GM12878 (cell line): ENCODE measurements around the gene SLC39A8.

Source experiments
- JUND ChIP-seq: IDR thresholded peaks from 2 replicates; pipeline ENCODE4 v1.6.1; 2012; ENCODE audit warnings: low read depth, mild to moderate bottlenecking, low read length, improper control_type of control experiment, moderate library complexity
- MXI1 ChIP-seq: fragments of 150-350 bp; IDR thresholded peaks from 2 replicates; pipeline ENCODE4 v1.6.1; 2011; ENCODE audit warnings: low read depth, mild to moderate bottlenecking, inconsistent platforms, low read length, improper control_type of control experiment
- POLR2A ChIP-seq: IDR thresholded peaks from 2 replicates; pipeline ENCODE4 v1.6.1; 2011; ENCODE audit warnings: low read depth, mild to moderate bottlenecking, low read length
- TF ChIP-seq, protein P1 (sequence below), 3 experiments: IDR thresholded peaks in 2 of 3; conservative IDR thresholded peaks in 1 of 3; 2 replicates each; pipeline ENCODE4 v1.5.1; 2011; ENCODE audit warnings: low read depth in 3 of 3, low read length in 3 of 3, mild to moderate bottlenecking in 3 of 3, control low read depth in 2 of 3, moderate library complexity in 2 of 3, inconsistent platforms in 1 of 3, mixed read lengths in 1 of 3; ENCODE audit not compliant: control insufficient read depth in 2 of 3, insufficient read depth in 1 of 3; ENCODE audit errors: extremely low read depth in 1 of 3

DNA sequence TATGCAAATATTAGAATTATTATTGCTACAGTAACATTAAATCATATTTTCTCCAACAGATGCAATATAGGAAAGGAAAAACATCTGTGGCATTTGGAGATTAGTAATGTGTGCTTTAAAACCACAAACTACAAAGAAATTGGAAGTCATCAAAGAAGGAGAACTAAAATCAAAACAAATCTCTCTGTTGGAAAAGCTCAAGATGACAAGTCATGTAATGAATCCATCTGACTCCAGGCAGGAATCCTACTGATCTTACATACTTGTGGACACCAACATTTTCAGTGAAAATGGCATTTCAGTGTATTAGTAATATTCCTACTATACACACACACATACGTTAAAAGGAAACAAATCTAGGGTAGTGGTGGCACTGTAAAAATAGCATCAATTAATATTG is 98.2 kb downstream of the SLC39A8 start:
- TF ChIP-seq MXI1 (no peak), JUND (no peak), POLR2A (no peak)
- TF ChIP-seq, protein P1, sequence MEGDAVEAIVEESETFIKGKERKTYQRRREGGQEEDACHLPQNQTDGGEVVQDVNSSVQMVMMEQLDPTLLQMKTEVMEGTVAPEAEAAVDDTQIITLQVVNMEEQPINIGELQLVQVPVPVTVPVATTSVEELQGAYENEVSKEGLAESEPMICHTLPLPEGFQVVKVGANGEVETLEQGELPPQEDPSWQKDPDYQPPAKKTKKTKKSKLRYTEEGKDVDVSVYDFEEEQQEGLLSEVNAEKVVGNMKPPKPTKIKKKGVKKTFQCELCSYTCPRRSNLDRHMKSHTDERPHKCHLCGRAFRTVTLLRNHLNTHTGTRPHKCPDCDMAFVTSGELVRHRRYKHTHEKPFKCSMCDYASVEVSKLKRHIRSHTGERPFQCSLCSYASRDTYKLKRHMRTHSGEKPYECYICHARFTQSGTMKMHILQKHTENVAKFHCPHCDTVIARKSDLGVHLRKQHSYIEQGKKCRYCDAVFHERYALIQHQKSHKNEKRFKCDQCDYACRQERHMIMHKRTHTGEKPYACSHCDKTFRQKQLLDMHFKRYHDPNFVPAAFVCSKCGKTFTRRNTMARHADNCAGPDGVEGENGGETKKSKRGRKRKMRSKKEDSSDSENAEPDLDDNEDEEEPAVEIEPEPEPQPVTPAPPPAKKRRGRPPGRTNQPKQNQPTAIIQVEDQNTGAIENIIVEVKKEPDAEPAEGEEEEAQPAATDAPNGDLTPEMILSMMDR (IDR thresholded peaks at IDR 0.05 in 2 of 3, conservative IDR thresholded peaks at IDR 0.05 in 1 of 3; ENCODE audit: control insufficient read depth in 2 of 3, extremely low read depth in 1 of 3, insufficient read depth in 1 of 3, low read depth in 3 of 3, low read length in 3 of 3) = no peak
